ENCODE data around the gene GAL. TPM values are rescaled to one million over a fixed set of nuclear protein-coding genes. Genes with fewer than 3 reads are reported as not detected.

GAL gene
- total and polyA plus RNA-seq, 2 of the 13 experiments (the other 11 are each of a cell fraction or from before 2014, with no cell fraction given): not detected

DNA sequence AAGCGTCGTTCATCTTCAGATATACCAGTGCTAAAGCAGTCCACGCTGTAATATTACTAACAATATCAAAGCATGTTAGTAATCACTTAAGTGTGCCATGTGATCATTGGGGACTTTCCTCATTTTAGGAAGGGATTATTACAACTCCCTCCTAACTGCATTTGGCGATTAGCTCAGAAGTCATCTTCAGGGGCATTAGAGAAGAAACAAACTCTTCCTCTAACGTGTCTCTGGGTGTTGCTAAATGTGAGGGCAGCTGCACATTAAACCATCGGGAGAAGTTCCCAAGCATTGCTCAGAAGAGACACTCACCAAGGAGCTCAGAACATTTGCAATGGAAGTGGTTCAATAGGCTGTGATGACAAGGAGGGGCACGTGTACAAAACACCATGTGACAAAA lies 49.8 kb downstream of the GAL start:
- intact Hi-C loops (cut with micrococcal nuclease; ENCODE audit: unreplicated experiment): no loop called here
- Histone ChIP-seq H3K9ac (ENCODE audit: insufficient read depth, low read depth, low read length) (no peak overlapping the region), H3K9me3 (ENCODE audit: low read length) (no peaks in the 10 kb centered on the region), H2AFZ (ENCODE audit: low read length) (no peak overlapping the region), H3K4me2 (ENCODE audit: low read depth, low read length) (no peak overlapping the region), H3K36me3 (replicated peaks in 1 of 2; ENCODE audit: control insufficient read depth in 1 of 2, insufficient read depth in 2 of 2, low read length in 2 of 2) (no peaks in the 10 kb centered on the region), H3K27ac (ENCODE audit: extremely low read length, insufficient read depth, low read length) (no peak overlapping the region), H4K20me1 (ENCODE audit: insufficient read depth, low read length) (no peaks in the 10 kb centered on the region), H3K4me3 (replicated peaks in 1 of 3; ENCODE audit: insufficient read depth in 1 of 3, low read depth in 2 of 3, low read length in 3 of 3) (no peak overlapping the region), H3K27me3 (ENCODE audit: control insufficient read depth in 1 of 2, insufficient read depth in 2 of 2, low read length in 2 of 2) (peaks cover 2 to 31% of the 10 kb centered on the region in 2 experiments; a peak in 3 of 5 replicates), H3K79me2 (ENCODE audit: insufficient read depth, low read length) (no peaks in the 10 kb centered on the region), H3K4me1 (ENCODE audit: insufficient read depth, low read length) (no peaks in the 10 kb centered on the region)
- WGBS (ENCODE audit: low lambda C conversion rate): 33% methylated on average over 7 of the region's 7 CpGs
- no peak for ATAC-seq
- CTCF ChIA-PET (ENCODE audit: low intra/inter-chr PET ratio, low total read pairs): no interaction called here
- no peak for FAIRE-seq
- DNase-seq (ENCODE audit: low spot score): no peak
- POLR2A ChIA-PET: no interaction called here
- in situ Hi-C loops (cut with HindIII; ENCODE audit: extremely low pct_ligation_motif_present, low pct_unique_long_range_greater_than_20kb): no loop called here
- no TSS peak for BruUV-seq (replicated peaks)
- TF ChIP-seq RFX1 (IDR thresholded peaks at IDR 0.05) (no peak), NONO (IDR thresholded peaks at IDR 0.05) (no peak), NONO (CRISPR knock-in tag; conservative IDR thresholded peaks at IDR 0.05) (no peak), JARID2 (CRISPR knock-in tag; IDR thresholded peaks at IDR 0.05; ENCODE audit: insufficient replicate concordance) (no peak), ZNF780A (CRISPR knock-in tag; IDR thresholded peaks at IDR 0.05) (no peak), TBX2 (CRISPR knock-in tag; IDR thresholded peaks at IDR 0.05; ENCODE audit: borderline replicate concordance) (no peak), RCOR2 (CRISPR knock-in tag; IDR thresholded peaks at IDR 0.05) (no peak), MATR3 (CRISPR knock-in tag; IDR thresholded peaks at IDR 0.05) (no peak), ZBTB3 (CRISPR knock-in tag; IDR thresholded peaks at IDR 0.05; ENCODE audit: borderline replicate concordance, low read depth) (no peak), KLF16 (CRISPR knock-in tag; IDR thresholded peaks at IDR 0.05) (no peak)
- TF ChIP-seq, protein P1, sequence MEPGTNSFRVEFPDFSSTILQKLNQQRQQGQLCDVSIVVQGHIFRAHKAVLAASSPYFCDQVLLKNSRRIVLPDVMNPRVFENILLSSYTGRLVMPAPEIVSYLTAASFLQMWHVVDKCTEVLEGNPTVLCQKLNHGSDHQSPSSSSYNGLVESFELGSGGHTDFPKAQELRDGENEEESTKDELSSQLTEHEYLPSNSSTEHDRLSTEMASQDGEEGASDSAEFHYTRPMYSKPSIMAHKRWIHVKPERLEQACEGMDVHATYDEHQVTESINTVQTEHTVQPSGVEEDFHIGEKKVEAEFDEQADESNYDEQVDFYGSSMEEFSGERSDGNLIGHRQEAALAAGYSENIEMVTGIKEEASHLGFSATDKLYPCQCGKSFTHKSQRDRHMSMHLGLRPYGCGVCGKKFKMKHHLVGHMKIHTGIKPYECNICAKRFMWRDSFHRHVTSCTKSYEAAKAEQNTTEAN (CRISPR knock-in tag; conservative IDR thresholded peaks at IDR 0.05): no peak
- TF ChIP-seq, protein P2, sequence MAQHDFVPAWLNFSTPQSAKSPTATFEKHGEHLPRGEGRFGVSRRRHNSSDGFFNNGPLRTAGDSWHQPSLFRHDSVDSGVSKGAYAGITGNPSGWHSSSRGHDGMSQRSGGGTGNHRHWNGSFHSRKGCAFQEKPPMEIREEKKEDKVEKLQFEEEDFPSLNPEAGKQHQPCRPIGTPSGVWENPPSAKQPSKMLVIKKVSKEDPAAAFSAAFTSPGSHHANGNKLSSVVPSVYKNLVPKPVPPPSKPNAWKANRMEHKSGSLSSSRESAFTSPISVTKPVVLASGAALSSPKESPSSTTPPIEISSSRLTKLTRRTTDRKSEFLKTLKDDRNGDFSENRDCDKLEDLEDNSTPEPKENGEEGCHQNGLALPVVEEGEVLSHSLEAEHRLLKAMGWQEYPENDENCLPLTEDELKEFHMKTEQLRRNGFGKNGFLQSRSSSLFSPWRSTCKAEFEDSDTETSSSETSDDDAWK (CRISPR knock-in tag; IDR thresholded peaks at IDR 0.05): no peak
- TF ChIP-seq, protein P3, sequence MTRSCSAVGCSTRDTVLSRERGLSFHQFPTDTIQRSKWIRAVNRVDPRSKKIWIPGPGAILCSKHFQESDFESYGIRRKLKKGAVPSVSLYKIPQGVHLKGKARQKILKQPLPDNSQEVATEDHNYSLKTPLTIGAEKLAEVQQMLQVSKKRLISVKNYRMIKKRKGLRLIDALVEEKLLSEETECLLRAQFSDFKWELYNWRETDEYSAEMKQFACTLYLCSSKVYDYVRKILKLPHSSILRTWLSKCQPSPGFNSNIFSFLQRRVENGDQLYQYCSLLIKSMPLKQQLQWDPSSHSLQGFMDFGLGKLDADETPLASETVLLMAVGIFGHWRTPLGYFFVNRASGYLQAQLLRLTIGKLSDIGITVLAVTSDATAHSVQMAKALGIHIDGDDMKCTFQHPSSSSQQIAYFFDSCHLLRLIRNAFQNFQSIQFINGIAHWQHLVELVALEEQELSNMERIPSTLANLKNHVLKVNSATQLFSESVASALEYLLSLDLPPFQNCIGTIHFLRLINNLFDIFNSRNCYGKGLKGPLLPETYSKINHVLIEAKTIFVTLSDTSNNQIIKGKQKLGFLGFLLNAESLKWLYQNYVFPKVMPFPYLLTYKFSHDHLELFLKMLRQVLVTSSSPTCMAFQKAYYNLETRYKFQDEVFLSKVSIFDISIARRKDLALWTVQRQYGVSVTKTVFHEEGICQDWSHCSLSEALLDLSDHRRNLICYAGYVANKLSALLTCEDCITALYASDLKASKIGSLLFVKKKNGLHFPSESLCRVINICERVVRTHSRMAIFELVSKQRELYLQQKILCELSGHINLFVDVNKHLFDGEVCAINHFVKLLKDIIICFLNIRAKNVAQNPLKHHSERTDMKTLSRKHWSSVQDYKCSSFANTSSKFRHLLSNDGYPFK (CRISPR knock-in tag; IDR thresholded peaks at IDR 0.05; ENCODE audit: borderline replicate concordance): no peak
